Epithelial cell of prostate (primary cell): ENCODE results near the gene ZNF688.
A peak's percentile ranks its signal among the peaks of the same experiment; 100 is the strongest.
"Not testable (repeated sequence)": the region's sequence is repeated elsewhere in the genome, so short reads cannot be mapped to it uniquely, and the experiment has no call there.

Experiments
- DNase-seq: peaks from one replicate; pipeline ENCODE4 v3.0.0-alpha.2; 2011; ENCODE audit warnings: low read depth, low spot score
- H3K27ac ChIP-seq: fragments of 450-650 bp; 2 replicates; pipeline ENCODE4 v1.5.1; 2017; ENCODE audit warnings: mild to moderate bottlenecking

Gene ZNF688

GRCh38 chr16:30557957-30558788 is 13.3 kb downstream of the ZNF688 start, which contains the start of gene ZNF764:
ZNF764 (minus strand) TSS chr16:30558374; CDS start chr16:30558182, 192 bp downstream.
- peak within 1 kb of the TSS; percentile 59 for H3K27ac ChIP-seq
- DNase-seq: peak; percentile 85

- DNase-seq: no peak
- H3K27ac ChIP-seq: peak overlapping the region; percentile 59
Measured at GRCh38 chr16:30557707-30557956, 13.9 kb downstream of the ZNF688 start.

- DNase-seq: no peak
- no peak overlapping the region for H3K27ac ChIP-seq
Measured at GRCh38 chr16:30556125-30556473, 15.4 kb downstream of the ZNF688 start.

DNA sequence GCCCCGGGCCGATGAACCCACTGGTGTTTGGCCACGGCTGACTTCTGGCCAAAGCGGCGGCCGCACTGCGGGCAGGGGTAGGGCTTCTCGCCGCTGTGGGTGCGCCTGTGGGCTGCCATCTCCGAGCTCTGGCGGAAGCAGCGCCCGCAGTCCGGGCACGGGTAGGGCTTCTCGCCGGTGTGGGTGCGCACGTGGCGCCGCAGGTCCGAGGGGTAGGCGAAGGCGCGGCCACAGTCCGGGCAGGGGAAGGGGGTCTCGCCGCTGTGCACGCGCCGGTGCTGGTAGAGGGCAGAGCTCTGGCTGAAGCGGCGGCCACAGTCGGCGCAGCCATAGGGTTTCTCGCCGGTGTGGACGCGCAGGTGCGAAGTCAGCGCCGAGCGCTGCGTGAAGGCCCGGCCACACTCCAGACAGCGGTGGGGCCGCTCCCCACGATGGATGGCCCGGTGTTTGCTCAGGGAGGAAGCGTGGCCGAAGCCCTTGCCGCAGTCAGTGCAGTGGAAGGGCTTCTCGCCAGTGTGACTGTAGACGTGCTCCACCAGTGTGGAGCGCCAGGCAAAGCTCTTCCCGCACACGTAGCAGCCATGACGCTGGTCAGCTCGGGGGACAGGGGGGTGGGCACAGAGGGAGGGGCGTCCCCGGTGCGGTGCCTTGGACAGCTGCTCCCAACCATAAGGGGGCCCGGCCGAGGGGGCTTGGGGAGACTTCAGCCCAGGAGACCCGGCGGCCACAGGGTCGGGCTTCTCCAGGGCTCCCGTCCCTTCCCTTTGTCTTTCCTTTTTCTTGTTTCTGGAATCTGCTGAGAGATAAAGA is 16.0 kb downstream of the ZNF688 start:
- no peak for DNase-seq
- no peak overlapping the region for H3K27ac ChIP-seq

DNA sequence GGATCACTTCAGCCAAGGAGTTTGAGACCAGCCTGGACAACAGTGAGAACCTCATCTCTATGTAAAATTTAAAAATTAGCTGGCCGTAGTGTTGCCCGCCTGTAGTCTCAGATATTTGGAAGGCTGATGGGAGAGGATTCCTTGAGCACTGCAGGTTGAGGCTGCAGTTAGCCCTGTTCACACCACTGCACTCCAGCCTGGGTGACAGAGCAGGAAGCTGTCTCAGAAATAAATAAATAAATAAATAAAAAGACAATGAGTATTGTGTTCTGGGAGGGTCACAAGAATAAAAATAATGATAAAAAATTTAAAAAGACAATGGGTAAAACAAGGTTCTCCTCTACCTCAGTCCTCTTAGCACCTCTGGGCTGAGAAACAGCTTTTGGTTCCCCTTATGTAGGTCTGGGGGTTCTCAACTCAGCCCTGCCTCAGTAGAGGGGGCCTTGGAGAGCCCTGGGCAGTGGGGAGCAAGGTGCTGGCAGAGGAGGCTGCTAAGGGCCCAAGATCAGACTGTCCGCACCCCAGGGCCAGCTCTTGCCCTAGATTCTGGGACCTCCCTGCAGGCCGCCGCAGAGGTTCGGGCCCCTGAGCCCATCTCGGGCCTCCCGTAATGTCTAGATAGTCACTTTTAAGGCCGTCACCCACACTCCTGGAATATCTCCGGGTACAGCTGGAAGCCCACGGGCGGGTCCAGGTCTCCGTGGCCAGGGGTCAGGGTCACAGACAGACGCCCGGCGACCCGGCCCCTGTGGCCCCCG is 16.8 kb downstream of the ZNF688 start:
- no peak overlapping the region for H3K27ac ChIP-seq
- no peak for DNase-seq

- H3K27ac ChIP-seq: no peak overlapping the region
Measured at GRCh38 chr16:30553393-30553899, 18.1 kb downstream of the ZNF688 start.

DNA sequence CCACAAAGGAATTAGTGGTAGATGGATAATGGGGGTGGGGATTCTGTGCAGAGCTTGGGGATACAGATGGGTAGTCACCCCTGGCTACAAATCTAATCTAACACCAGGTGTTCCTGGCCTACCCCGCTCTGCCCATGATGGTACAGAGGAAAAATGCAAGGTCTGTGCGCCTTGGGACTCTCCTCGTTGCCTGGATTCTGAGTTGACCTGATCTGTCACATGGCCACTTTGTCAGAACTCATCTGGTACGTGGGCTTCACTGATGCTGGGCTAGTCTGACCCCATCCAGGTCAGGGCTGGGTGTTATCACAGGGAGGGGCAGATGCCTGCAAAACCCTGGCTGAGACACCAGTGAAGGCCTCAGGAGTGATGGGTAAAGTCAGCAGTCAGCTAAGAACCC is 18.6 kb downstream of the ZNF688 start:
- H3K27ac ChIP-seq: no peak overlapping the region
- no peak for DNase-seq

More at GRCh38 chr16:30553393-30553899, 18.1 kb downstream of the ZNF688 start:
- no peak for DNase-seq

DNA sequence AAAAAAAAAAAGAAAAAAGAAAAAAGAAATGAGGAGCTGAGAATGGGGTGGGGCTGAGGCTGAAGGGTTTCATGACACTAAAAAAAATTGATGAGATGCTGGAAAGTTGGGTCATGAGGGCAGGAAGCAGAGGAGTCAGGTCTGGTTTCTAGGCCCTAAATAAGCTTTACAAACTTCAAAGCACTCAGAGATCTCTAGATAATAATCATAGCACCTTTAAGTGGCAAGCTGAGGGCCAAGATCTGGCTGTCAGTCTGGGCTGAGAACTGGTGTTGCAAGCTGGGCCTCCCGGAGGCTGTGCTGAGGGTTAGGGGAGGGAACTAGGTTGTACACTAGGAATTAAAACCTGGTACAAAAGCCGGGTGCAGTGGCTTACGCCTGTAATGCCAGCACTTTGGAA is 19.7 kb downstream of the ZNF688 start:
- H3K27ac ChIP-seq: no peak overlapping the region
- no peak for DNase-seq

DNA sequence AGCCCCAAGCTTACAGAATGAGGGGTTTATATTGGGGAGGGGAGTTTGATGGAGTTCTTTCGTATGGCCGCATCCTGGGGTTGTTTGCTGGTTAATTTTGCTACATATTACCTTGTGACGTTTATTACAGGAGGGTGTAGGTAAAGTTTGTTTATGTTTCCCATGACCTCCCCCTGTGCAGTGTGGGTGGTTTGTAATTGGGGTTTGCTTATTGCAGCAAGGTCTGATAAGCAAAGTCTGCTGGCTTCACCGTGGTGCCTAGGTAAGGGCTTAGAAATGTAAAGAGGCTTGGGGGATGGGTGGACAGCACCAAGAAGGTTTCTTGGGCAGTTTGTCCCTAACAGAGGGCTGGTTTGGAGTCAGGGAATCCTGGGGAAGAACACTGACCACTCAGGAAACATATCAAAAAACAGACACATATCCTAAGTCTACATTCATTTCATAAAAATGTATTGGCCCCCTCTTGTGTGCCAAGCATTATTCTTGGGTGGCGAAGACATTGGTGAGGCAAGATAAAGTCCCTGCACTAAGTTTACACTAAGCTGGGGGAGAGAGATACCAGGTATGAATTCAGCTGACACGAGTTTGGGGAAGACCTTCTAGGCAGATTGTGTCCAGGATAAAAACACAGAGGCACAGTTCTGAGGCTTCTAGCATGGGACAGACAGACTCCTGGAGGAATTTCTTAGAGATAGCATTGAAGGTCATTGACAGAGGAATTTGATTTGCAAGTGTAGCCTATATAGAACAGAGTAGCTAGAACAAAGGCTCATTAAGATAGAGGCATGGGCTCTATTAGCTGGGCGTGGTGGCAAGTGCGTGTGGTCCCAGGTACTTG is 22.9 kb downstream of the ZNF688 start:
- DNase-seq: no peak
- no peak overlapping the region for H3K27ac ChIP-seq

- no peak overlapping the region for H3K27ac ChIP-seq
- DNase-seq: no peak
Measured at GRCh38 chr16:30546115-30546514, 25.4 kb downstream of the ZNF688 start.

GRCh38 chr16:30543067-30543466 is 28.4 kb downstream of the ZNF688 start:
- DNase-seq: no peak
- H3K27ac ChIP-seq: no peak overlapping the region

DNA sequence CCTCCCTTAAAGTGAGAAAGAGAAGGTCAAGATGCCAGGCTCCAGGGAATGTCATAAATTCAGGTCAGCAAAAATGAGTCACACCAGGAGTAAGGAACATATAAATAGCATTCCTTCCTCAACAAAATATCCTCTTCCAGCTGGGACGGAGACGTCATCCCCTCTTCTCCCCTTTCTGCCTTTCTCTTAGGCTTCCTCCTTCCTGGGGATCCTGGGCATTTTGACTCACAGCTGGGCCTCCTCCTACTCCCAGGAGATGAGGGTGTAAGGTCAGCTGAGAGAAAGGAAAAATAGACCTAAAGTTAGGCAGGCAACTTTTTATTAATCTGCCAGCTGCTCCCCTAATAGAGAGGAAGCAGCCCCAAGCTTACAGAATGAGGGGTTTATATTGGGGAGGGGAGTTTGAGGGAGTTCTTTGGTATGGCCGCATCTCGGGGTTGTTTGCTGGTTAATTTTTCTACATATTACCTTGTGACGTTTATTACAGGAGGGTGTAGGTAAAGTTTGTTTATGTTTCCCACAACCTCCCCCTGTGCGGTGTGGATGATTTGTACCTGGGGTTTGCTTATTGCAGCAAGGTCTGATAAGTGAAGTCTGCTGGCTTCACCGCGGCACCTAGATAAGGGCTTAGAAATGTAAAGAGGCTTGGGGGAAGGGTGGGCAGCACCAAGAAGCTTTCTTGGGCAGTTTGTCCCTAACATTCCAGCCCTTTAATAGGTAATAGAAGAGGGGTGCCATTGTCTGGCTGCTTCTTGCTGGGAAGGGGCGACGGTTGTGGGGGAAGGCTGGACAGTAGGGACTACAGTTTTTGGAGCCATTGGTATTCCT is 29.8 kb downstream of the ZNF688 start:
- H3K27ac ChIP-seq: no peak overlapping the region
- DNase-seq: no peak

DNA sequence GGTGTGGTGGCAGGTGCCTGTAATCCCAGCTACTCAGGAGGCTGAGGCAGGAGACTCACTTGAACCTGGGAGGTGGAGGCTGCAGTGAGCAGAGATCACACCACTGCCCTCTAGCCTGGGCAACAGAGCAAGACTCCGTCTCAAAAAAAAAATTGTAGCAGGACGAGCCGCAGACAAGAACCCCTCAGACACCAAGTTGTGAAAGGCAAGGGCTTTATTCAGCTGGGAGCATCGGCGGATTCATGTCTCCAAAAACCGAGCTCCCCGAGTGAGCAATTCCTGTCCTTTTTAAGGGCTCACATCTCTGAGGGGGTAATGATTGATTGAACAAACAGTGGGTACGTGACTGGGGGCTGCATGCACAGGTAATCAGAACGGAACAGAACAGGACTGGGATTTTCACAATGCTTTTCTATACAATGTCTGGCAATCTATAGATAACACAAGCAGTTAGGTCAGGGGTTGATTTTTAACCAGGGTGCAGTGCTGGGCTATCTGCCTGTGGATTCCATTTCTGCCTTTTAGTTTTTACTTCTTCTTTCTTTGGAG is 30.5 kb downstream of the ZNF688 start:
- H3K27ac ChIP-seq, DNase-seq: not testable (repeated sequence)

- not testable (repeated sequence) for H3K27ac ChIP-seq, DNase-seq
Measured at GRCh38 chr16:30539986-30540526, 31.5 kb downstream of the ZNF688 start.

GRCh38 chr16:30539000-30539964 is 32.2 kb downstream of the ZNF688 start:
- H3K27ac ChIP-seq: no peak overlapping the region
- DNase-seq: no peak

- peak overlapping the region; percentile 85 for H3K27ac ChIP-seq
Measured at GRCh38 chr16:30536391-30537024, 35.0 kb downstream of the ZNF688 start.

GRCh38 chr16:30535777-30536190 is 35.7 kb downstream of the ZNF688 start:
- H3K27ac ChIP-seq: peak overlapping the region; percentile 85
- DNase-seq: no peak

More at GRCh38 chr16:30536391-30537024, 35.0 kb downstream of the ZNF688 start:
- not testable (repeated sequence) for DNase-seq
